PC-3 (cell line): ENCODE results near the gene RCAN2. TPM values are rescaled to one million over a fixed set of nuclear protein-coding genes. Genes with fewer than 3 reads are reported as not detected.

ENCODE experiments used
- ATAC-seq: fragments of 200-7000 bp; cut with Tn5 transposase; 2 replicates; pipeline ENCODE4 v1.9.1; 2020; ENCODE audit warnings: mild to moderate bottlenecking, moderate library complexity
- BruUV-seq: library from RNA; stranded (reverse); fragments of 400-500 nt; replicated peaks from 2 replicates; lab custom pipeline; 2021; lab: Mats Ljungman, UMichigan
- CTCF ChIA-PET: fragments of 300-600 bp; sonication (Branson Sonifier 250); formaldehyde crosslinking; loops from one replicate; lab custom pipeline; 2022; ENCODE audit warnings: antibody characterized with exemption; lab: Charles Lee
- POLR2A ChIA-PET: fragments of 300-600 bp; sonication (Branson Sonifier 250); formaldehyde crosslinking; loops from one replicate; lab custom pipeline; 2022; ENCODE audit warnings: antibody characterized with exemption; ENCODE audit not compliant: unreplicated experiment; lab: Charles Lee
- DNase-seq: peaks from one replicate; pipeline ENCODE4 v3.0.0-alpha.2; 2015
- H2AFZ ChIP-seq: fragments of 300-600 bp; sonication (generic); 2 replicates; pipeline ENCODE4 v1.6.0; 2016; ENCODE audit warnings: antibody characterized with exemption, low read length
- H3F3A ChIP-seq: fragments of 300-600 bp; sonication (generic); one replicate; pipeline ENCODE4 v1.6.0; 2017; ENCODE audit warnings: antibody characterized with exemption, low read length, control low read depth, mild to moderate bottlenecking; ENCODE audit not compliant: unreplicated experiment
- H3K27ac ChIP-seq: fragments of 300-600 bp; sonication (generic); 2 replicates; pipeline ENCODE4 v1.5.1; 2016; ENCODE audit warnings: mild to moderate bottlenecking, low read length
- H3K27me3 ChIP-seq: fragments of 300-600 bp; sonication (generic); 2 replicates; pipeline ENCODE4 v1.6.1; 2016; ENCODE audit warnings: low read length, mixed read lengths
- H3K36me3 ChIP-seq: fragments of 300-600 bp; sonication (generic); 2 replicates; pipeline ENCODE4 v1.6.1; 2016; ENCODE audit warnings: low read depth, mixed run types, low read length, mixed read lengths
- H3K4me1 ChIP-seq: fragments of 300-600 bp; sonication (generic); 2 replicates; pipeline ENCODE4 v1.5.1; 2016; ENCODE audit warnings: low read length; ENCODE audit not compliant: insufficient read depth
- H3K4me2 ChIP-seq: fragments of 300-600 bp; sonication (generic); 2 replicates; pipeline ENCODE4 v1.6.0; 2016; ENCODE audit warnings: low read length
- H3K4me3 ChIP-seq: fragments of 300-600 bp; sonication (generic); 2 replicates; pipeline ENCODE4 v1.5.1; 2016; ENCODE audit warnings: mild to moderate bottlenecking, low read length, mixed read lengths
- H3K79me2 ChIP-seq: fragments of 300-600 bp; sonication (generic); 2 replicates; pipeline ENCODE4 v1.6.1; 2017; ENCODE audit warnings: low read length, mixed read lengths
- H3K9ac ChIP-seq: fragments of 300-600 bp; sonication (generic); 2 replicates; pipeline ENCODE4 v1.6.0; 2016; ENCODE audit warnings: mild to moderate bottlenecking, low read length
- H3K9me2 ChIP-seq: fragments of 300-600 bp; sonication (generic); replicated peaks from 2 replicates; pipeline ENCODE4 v1.6.1; 2016; ENCODE audit warnings: mixed run types, low read length, mixed read lengths
- H3K9me3 ChIP-seq: fragments of 300-600 bp; sonication (generic); 2 replicates; pipeline ENCODE4 v1.6.1; 2016; ENCODE audit warnings: low read length, mixed read lengths
- H4K20me1 ChIP-seq: fragments of 300-600 bp; sonication (generic); 2 replicates; pipeline ENCODE4 v1.6.1; 2016; ENCODE audit warnings: low read length, mixed read lengths
- EZH2 ChIP-seq: fragments of 300-600 bp; sonication (generic); IDR thresholded peaks from one replicate; pipeline ENCODE4 v1.6.1; 2017; ENCODE audit warnings: antibody characterized with exemption, mild to moderate bottlenecking, low read length; ENCODE audit not compliant: unreplicated experiment
- EZH2phosphoT487 ChIP-seq: fragments of 300-600 bp; sonication (generic); IDR thresholded peaks from 2 replicates; pipeline ENCODE4 v1.6.1; 2018; ENCODE audit warnings: mild to moderate bottlenecking, antibody characterized with exemption, low read length, borderline replicate concordance
- intact Hi-C: fragments of 100-400 bp; cut with micrococcal nuclease; formaldehyde crosslinking; loops from 2 replicates; pipeline ENCODE4 v1.9.0; 2023
- total RNA-seq: library from RNA; depleted of rRNA; stranded (reverse); fragments of >200 nt; gene quantifications from 2 replicates; pipeline ENCODE4 v1.2.3, GENCODE V29; 2014
- TF ChIP-seq, protein P1 (sequence below): fragments of 300-600 bp; sonication (generic); conservative IDR thresholded peaks from 2 replicates; pipeline ENCODE4 v1.5.1; 2017; ENCODE audit warnings: antibody characterized with exemption, low read depth, mild to moderate bottlenecking, low read length

Gene RCAN2
- total RNA-seq, 1 experiment from 2014 or later: not detected

DNA sequence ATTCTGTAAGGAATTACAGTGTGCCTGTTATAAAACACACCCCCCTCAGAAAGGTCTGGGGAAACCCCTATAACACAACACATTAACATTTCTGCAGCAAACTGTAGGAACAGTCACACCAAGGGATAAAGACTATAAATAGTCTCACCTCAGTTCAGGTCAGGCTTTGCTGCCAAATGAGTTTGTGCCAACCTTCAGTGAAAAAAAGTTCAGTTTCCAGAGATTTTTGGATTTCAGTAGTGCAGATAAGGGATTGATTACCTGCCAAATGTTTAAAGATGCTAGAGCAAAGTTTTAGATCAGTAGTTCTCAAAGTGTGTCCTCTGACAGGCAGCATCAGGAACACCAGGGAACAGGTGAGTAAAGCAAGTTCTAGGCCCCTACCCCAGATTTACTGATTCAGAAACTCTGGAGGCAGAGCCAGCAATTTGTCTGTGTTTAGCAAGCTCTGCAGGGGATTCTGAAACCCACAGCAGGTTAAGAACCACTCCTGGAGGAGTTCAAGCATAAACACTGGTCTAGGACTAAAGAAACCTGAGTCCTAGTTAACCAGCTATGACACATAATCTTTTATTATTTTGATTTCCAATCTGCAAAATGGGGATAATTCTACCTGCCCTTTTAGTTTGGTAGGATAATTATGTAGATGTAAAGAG lies 111.0 kb downstream of the RCAN2 start:
- TF ChIP-seq, protein P1, sequence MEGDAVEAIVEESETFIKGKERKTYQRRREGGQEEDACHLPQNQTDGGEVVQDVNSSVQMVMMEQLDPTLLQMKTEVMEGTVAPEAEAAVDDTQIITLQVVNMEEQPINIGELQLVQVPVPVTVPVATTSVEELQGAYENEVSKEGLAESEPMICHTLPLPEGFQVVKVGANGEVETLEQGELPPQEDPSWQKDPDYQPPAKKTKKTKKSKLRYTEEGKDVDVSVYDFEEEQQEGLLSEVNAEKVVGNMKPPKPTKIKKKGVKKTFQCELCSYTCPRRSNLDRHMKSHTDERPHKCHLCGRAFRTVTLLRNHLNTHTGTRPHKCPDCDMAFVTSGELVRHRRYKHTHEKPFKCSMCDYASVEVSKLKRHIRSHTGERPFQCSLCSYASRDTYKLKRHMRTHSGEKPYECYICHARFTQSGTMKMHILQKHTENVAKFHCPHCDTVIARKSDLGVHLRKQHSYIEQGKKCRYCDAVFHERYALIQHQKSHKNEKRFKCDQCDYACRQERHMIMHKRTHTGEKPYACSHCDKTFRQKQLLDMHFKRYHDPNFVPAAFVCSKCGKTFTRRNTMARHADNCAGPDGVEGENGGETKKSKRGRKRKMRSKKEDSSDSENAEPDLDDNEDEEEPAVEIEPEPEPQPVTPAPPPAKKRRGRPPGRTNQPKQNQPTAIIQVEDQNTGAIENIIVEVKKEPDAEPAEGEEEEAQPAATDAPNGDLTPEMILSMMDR: no peak
- no peak for TF ChIP-seq EZH2phosphoT487
- no peak for TF ChIP-seq EZH2
- ChIA-PET POLR2A (no interaction called here), CTCF (no interaction called here)
- H2AFZ ChIP-seq: no peak overlapping the region
- no peaks in the 10 kb centered on the region for H3K79me2 ChIP-seq
- ATAC-seq (no peak), DNase-seq (no peak)
- no peaks in the 10 kb centered on the region for H4K20me1 ChIP-seq
- H3K4me3 ChIP-seq: no peak overlapping the region
- H3K27ac ChIP-seq: no peak overlapping the region
- H3K36me3 ChIP-seq: no peaks in the 10 kb centered on the region
- intact Hi-C loops: no loop called here
- BruUV-seq: no TSS peak
- no peaks in the 10 kb centered on the region for H3F3A ChIP-seq
- H3K4me1 ChIP-seq: no peaks in the 10 kb centered on the region
- no peak overlapping the region for H3K4me2 ChIP-seq
- no peaks in the 10 kb centered on the region for H3K9me2 ChIP-seq
- H3K27me3 ChIP-seq: peaks cover 87% of the 10 kb centered on the region
- H3K9ac ChIP-seq: no peak overlapping the region
- H3K9me3 ChIP-seq: no peaks in the 10 kb centered on the region

DNA sequence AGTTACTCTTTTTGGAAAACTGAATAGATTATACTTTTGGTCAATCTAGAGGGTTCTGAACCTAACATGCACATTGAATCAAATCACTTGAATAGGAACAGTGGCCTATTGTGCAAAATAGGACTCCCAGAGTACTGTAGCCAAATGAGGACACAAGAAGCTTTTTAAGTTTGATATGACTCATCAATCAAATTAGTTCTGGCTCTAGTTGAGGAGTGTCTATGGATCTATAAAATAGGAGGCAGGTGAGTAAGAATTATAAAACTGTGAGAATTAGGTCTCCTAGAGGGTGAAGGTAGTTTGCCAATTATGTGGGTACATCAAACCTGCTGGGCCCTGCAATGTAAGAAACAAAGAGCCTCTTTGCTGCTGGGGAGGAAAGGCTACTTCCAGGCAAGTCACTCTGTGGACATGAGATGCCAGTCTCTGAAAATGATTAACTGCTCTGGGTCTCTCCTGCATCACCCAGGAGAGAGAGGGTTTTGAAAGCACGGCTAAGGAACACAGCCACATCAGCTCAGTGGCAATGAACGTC lies 112.3 kb downstream of the RCAN2 start:
- Histone ChIP-seq H2AFZ (no peak overlapping the region), H3K4me3 (no peak overlapping the region), H3K4me1 (no peaks in the 10 kb centered on the region), H3F3A (no peaks in the 10 kb centered on the region), H3K9me3 (no peaks in the 10 kb centered on the region), H3K27me3 (peaks cover 89% of the 10 kb centered on the region), H3K9me2 (no peaks in the 10 kb centered on the region), H3K4me2 (no peak overlapping the region), H4K20me1 (no peaks in the 10 kb centered on the region), H3K36me3 (no peaks in the 10 kb centered on the region), H3K9ac (no peak overlapping the region), H3K79me2 (no peaks in the 10 kb centered on the region), H3K27ac (no peak overlapping the region)
- BruUV-seq: no TSS peak
- POLR2A ChIA-PET: interaction anchor here (0.5 kb wide), 1 partner anchor 24 kb away, joined by 3 read pairs; no protein-coding TSS in a partner anchor
- TF ChIP-seq EZH2: no peak
- no peak for TF ChIP-seq EZH2phosphoT487
- TF ChIP-seq, protein P1: no peak
- DNase-seq: no peak
- CTCF ChIA-PET: no interaction called here
- no peak for ATAC-seq
- intact Hi-C loops: no loop called here
